Measurements from ENCODE around the gene JAGN1.
"Not testable (repeated sequence)": the region's sequence is repeated elsewhere in the genome, so short reads cannot be mapped to it uniquely, and the experiment has no call there.

JAGN1 gene

DNA sequence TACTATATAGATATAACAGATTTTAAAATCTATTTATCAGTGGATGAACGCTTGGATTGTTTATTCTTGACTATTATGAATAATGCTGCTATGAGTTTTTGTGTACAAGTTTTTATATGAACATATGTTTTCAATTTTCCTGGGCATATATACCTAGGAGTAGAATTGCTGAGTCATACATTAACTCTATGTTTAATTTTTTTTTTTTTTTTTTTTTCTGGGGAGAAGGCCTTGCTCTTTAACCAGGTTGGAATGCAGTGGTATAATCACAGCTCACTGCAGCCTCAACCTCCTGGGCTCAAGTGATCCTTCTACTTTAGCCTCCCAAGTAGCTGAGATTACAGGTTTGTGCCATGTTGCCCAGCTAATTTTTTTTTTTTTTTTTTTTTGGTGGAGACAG, 19.4 kb upstream of the JAGN1 start:
- DNase-seq (ENCODE audit: low read depth), result peak; percentile 82
- no peaks in the 10 kb centered on the region for H3K27me3 ChIP-seq (replicated peaks; ENCODE audit: control insufficient read depth, insufficient read depth, low read length)
- no peak overlapping the region for H3K4me3 ChIP-seq (ENCODE audit: low read length)
- no peaks in the 10 kb centered on the region for H3K9me3 ChIP-seq (ENCODE audit: control insufficient read depth, low read length)
- H3K36me3 ChIP-seq (ENCODE audit: control insufficient read depth, insufficient read depth, low read length, severe bottlenecking), result peaks cover 96% of the 10 kb centered on the region
- H3K9ac ChIP-seq (ENCODE audit: low read length), result peak overlapping the region; percentile 44
- H3K4me1 ChIP-seq (ENCODE audit: control insufficient read depth, insufficient read depth, low read length), result peaks cover 66% of the 10 kb centered on the region

DNA sequence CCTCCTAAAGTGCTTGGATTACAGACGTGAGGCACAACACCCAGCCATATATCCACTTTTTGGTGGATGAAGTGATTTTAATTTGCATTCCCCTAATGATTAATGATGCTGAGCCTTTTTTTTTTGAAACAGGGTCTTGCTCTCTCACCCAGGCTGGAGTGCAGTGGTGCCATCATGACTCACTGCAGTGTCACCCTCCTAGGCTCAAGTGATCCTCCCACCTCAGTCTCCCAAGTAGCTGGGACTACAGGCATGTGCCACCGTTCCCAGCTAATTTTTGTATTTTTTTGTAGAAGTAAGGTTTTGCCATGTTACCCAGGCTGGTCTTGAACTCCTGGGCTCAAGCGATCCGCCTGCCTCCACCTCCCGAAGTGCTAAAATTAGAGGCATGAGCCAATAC, 18.3 kb upstream of the JAGN1 start:
- Histone ChIP-seq H3K9ac (ENCODE audit: low read length) (peak overlapping the region; percentile 51), H3K36me3 (ENCODE audit: control insufficient read depth, insufficient read depth, low read length, severe bottlenecking) (peaks cover 95% of the 10 kb centered on the region), H3K4me1 (ENCODE audit: control insufficient read depth, insufficient read depth, low read length) (peaks cover 64% of the 10 kb centered on the region)
- not testable (repeated sequence) for H3K4me3 ChIP-seq (ENCODE audit: low read length); H3K9me3 ChIP-seq (ENCODE audit: control insufficient read depth, low read length); DNase-seq (ENCODE audit: low read depth); H3K27me3 ChIP-seq (replicated peaks; ENCODE audit: control insufficient read depth, insufficient read depth, low read length)

DNA sequence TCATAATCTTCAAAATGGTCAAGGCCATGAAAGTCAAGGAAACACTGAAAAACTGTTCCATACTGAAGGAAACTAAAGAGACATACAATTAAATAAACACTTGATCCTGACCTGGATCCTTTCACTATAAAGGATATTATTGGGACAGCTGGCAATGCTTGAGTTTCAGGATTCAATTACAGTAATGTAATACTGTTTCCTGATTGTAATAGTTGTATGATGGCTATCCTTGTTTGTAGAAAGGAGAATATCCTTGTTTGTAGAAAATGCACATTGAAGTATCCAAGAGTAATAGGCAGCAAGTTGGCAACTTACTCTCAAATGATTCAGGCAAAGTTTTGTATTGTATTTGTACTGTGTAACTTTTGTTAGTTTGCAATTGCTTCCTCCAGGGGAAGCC, 15.0 kb upstream of the JAGN1 start:
- H3K9ac ChIP-seq (ENCODE audit: low read length), result peak overlapping the region; percentile 76
- H3K4me1 ChIP-seq (ENCODE audit: control insufficient read depth, insufficient read depth, low read length), result peaks cover 85% of the 10 kb centered on the region
- no peaks in the 10 kb centered on the region for H3K9me3 ChIP-seq (ENCODE audit: control insufficient read depth, low read length)
- DNase-seq (ENCODE audit: low read depth), result peak; percentile 18
- H3K27me3 ChIP-seq (replicated peaks; ENCODE audit: control insufficient read depth, insufficient read depth, low read length), result no peaks in the 10 kb centered on the region
- H3K4me3 ChIP-seq (ENCODE audit: low read length), result peak overlapping the region; percentile 53
- peaks cover 72% of the 10 kb centered on the region for H3K36me3 ChIP-seq (ENCODE audit: control insufficient read depth, insufficient read depth, low read length, severe bottlenecking)

DNA sequence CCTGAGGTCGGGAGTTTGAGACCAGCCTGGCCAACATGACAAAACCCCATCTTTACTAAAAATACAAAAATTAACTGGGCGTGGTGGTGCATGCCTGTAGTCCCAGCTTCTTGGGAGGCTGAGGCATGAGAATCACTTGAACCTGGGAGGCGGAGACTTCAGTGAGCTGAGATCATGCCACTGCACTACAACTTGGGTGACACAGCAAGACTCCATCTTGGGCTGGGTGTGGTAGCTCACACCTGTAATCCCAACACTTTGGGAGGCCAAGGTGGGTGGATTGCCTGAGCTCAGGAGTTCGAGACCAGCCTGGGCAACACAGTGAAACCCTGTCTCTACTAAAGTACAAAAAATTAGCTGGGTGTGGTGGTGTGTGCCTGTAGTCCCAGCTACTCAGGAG, 14.2 kb upstream of the JAGN1 start:
- not testable (repeated sequence) for H3K27me3 ChIP-seq (replicated peaks; ENCODE audit: control insufficient read depth, insufficient read depth, low read length); H3K9me3 ChIP-seq (ENCODE audit: control insufficient read depth, low read length); DNase-seq (ENCODE audit: low read depth)
- Histone ChIP-seq H3K4me3 (ENCODE audit: low read length) (peak overlapping the region; percentile 53), H3K9ac (ENCODE audit: low read length) (peak overlapping the region; percentile 76), H3K36me3 (ENCODE audit: control insufficient read depth, insufficient read depth, low read length, severe bottlenecking) (peaks cover 64% of the 10 kb centered on the region), H3K4me1 (ENCODE audit: control insufficient read depth, insufficient read depth, low read length) (peaks cover 80% of the 10 kb centered on the region)

DNA sequence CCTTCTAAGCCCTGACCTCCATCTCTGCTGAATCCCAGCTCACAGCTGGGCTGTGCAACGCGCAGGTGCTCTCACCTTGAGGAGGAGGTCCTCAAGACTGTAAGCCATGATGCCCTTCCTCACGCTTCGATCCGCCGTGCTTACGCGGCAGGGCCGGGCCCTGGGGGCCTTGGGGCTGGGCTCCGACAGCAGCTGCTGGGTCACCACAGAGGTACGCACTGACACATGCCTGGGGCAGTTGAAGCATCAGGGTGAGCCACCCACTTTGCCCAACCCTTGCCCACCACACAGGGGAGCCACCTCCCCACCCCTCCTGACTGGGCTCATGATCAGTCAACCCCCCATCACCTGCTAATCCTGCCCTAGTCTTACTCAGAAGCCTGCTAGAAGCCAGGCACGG, 13.4 kb upstream of the JAGN1 start:
- Histone ChIP-seq H3K4me1 (ENCODE audit: control insufficient read depth, insufficient read depth, low read length) (peaks cover 73% of the 10 kb centered on the region), H3K36me3 (ENCODE audit: control insufficient read depth, insufficient read depth, low read length, severe bottlenecking) (peaks cover 57% of the 10 kb centered on the region), H3K27me3 (replicated peaks; ENCODE audit: control insufficient read depth, insufficient read depth, low read length) (no peaks in the 10 kb centered on the region), H3K9ac (ENCODE audit: low read length) (peak overlapping the region; percentile 90), H3K4me3 (ENCODE audit: low read length) (peak overlapping the region; percentile 79), H3K9me3 (ENCODE audit: control insufficient read depth, low read length) (no peaks in the 10 kb centered on the region)
- no peak for DNase-seq (ENCODE audit: low read depth)

DNA sequence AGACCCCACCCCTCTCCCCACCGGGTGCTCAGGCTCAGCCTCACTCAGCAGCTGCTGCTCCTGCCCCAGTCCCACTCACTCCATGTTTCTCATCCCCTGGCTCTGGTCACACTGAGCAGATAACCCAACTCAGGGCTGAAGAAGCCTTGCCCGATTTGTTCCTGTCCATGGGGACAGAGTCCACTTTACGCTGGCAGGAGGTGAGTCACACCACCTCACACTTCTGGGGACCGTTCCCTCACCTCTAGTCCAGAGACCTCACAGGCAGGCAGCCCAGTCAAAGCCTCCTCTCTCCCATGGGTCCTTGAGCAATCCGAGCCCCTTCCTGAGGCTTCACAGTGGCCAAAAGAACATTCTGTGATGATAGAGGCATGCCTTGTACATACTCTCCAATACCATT, 11.7 kb upstream of the JAGN1 start:
- Histone ChIP-seq H3K4me3 (ENCODE audit: low read length) (peak overlapping the region; percentile 79), H3K4me1 (ENCODE audit: control insufficient read depth, insufficient read depth, low read length) (peaks cover 66% of the 10 kb centered on the region), H3K9me3 (ENCODE audit: control insufficient read depth, low read length) (no peaks in the 10 kb centered on the region), H3K36me3 (ENCODE audit: control insufficient read depth, insufficient read depth, low read length, severe bottlenecking) (peaks cover 39% of the 10 kb centered on the region), H3K9ac (ENCODE audit: low read length) (peak overlapping the region; percentile 90), H3K27me3 (replicated peaks; ENCODE audit: control insufficient read depth, insufficient read depth, low read length) (no peaks in the 10 kb centered on the region)
- DNase-seq (ENCODE audit: low read depth), result no peak

DNA sequence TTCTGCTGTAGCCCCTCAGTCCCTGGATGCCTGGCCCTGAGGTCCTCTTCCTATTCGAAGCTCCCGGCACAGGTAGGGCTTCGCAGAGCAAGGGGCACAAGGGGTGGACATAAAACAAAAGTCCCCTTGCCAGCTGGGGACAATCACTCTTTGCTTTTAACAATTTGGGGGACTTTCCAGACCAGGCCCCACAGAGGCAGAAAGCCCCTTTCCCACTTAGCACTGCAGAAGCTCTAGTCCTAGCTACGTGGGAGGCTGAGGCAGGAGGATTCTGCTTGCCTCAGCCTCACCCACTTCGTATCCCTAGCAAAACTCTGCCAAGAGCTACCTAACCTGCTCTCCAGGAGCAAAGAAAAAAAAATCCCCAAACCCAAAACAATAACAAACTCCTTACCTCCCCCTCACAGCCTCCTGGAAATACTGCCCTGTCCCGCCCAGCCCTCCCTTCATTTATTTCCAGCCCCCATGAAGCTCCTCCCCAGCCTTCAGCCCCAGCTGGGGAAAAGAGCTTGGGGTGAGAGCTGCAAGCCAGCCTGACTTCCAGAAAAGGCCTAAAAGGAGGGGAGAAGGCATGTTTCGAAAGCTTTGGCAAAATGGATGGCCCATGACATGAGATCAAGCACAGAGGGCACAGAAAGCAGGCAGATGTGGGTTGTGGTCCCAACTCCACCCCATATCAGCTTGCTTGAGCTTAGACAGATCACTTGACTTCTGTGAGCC, 10.4 kb upstream of the JAGN1 start, which contains the start of gene CIDEC:
TSS of gene CIDEC (minus strand) at position 424 of the 720 bp plus-strand sequence. CDS start 1,767 bp downstream, outside the sequence.
- H3K27me3 ChIP-seq (replicated peaks; ENCODE audit: control insufficient read depth, insufficient read depth, low read length), result no peaks in the 10 kb centered on the region
- no peak for DNase-seq (ENCODE audit: low read depth)
- no peaks in the 10 kb centered on the region for H3K9me3 ChIP-seq (ENCODE audit: control insufficient read depth, low read length)
- peaks cover 29% of the 10 kb centered on the region for H3K36me3 ChIP-seq (ENCODE audit: control insufficient read depth, insufficient read depth, low read length, severe bottlenecking)
- peak within 1 kb of the TSS; percentile 90 for H3K9ac ChIP-seq (ENCODE audit: low read length)
- H3K4me3 ChIP-seq (ENCODE audit: low read length), result peak within 1 kb of the TSS; percentile 79
- H3K4me1 ChIP-seq (ENCODE audit: control insufficient read depth, insufficient read depth, low read length), result peaks cover 70% of the 10 kb centered on the region

DNA sequence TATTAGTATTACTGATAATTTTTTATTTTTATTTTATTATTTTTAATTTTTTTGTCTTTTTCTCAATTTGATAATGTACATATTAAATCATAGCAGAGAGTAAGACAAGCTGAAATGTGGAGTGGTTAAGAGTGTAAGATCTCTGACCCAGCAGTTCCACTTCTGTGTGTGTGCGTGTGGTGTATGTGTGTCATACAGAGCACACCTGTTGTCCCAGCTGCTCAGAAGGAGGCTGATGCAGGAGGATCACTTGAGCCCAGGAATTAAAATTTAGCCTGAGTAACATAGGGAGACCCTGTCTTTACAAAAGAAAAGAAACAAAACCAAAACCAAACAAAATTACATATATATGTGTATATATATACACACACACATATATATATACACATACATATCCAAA, 9.0 kb upstream of the JAGN1 start:
- Histone ChIP-seq H3K9me3 (ENCODE audit: control insufficient read depth, low read length) (no peaks in the 10 kb centered on the region), H3K4me3 (ENCODE audit: low read length) (no peak overlapping the region), H3K27me3 (replicated peaks; ENCODE audit: control insufficient read depth, insufficient read depth, low read length) (no peaks in the 10 kb centered on the region), H3K36me3 (ENCODE audit: control insufficient read depth, insufficient read depth, low read length, severe bottlenecking) (peaks cover 16% of the 10 kb centered on the region), H3K9ac (ENCODE audit: low read length) (no peak overlapping the region), H3K4me1 (ENCODE audit: control insufficient read depth, insufficient read depth, low read length) (peaks cover 66% of the 10 kb centered on the region)
- no peak for DNase-seq (ENCODE audit: low read depth)

DNA sequence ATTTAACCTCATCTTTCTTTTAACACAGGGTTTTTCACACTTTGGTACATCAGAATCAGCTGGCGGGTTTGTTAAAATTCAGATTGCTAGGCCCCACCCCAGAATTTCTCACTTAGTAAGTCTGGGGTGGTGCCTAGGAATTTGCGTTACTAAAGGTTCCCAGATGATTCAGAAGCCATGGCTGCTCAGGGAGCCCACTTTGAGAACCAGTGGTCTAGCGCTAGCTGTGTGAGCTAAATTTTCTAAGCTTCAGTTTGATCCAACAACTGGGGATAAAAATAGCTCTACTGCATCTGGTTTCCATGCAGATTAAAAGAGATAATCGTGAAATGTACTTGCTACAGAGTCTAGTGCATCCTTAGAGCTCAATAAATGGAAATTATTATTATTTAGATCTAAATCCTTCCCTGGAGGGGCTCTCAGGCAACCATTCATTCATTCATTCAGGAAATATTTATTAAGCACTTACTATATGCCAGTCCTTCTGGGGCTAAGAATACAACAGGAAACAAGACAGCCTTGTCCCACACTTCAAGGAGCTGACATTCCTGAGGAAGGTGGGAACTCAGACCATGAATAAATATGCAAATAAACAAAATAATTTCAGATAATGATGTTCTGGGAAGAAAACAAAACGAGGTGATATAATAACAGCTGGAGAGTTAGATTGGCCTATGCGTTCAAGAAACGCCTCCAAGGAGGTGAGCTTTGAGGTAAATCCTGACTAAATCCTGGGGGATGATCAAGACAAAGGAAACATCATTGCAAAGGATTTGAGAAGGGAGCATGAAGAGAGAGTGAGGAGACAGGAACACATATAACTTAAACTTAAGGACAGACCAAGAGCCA, 6.5 kb upstream of the JAGN1 start:
- peak; percentile 28 for DNase-seq (ENCODE audit: low read depth)
- Histone ChIP-seq H3K4me1 (ENCODE audit: control insufficient read depth, insufficient read depth, low read length) (peaks cover 48% of the 10 kb centered on the region), H3K9me3 (ENCODE audit: control insufficient read depth, low read length) (no peaks in the 10 kb centered on the region), H3K27me3 (replicated peaks; ENCODE audit: control insufficient read depth, insufficient read depth, low read length) (no peaks in the 10 kb centered on the region), H3K4me3 (ENCODE audit: low read length) (peak overlapping the region; percentile 64), H3K9ac (ENCODE audit: low read length) (peak overlapping the region; percentile 85), H3K36me3 (ENCODE audit: control insufficient read depth, insufficient read depth, low read length, severe bottlenecking) (no peaks in the 10 kb centered on the region)

DNA sequence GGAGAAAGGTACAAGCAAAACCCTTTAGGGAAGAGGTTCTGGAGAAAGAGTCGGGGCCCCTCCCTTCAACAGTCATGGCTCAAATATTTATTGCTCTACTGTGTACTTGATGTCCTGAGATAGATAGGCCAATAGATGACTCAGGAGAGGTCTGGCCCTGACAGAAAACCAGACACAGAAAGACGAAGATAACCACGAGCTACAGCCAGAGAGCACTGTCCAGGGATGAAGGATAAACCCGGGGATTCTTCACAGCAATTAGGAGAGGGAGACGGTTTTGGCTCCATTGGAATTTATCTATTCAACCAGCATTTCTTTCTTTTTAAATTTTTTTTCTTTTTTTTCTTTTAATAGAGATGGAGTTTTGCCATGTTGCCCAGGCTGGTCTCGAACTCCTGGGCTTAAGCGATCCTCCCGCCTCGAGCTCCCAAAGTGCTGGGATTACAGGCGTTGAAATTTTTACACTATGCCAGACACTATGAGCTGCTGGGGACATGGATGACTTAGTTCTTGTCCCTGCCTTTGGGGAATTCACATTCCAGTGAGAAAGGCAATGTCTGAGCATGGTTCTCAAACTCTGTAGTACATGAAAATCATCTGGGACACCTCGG, 5.8 kb upstream of the JAGN1 start:
- Histone ChIP-seq H3K27me3 (replicated peaks; ENCODE audit: control insufficient read depth, insufficient read depth, low read length) (no peaks in the 10 kb centered on the region), H3K4me3 (ENCODE audit: low read length) (peak overlapping the region; percentile 64), H3K4me1 (ENCODE audit: control insufficient read depth, insufficient read depth, low read length) (peaks cover 48% of the 10 kb centered on the region), H3K9me3 (ENCODE audit: control insufficient read depth, low read length) (no peaks in the 10 kb centered on the region), H3K9ac (ENCODE audit: low read length) (peak overlapping the region; percentile 85), H3K36me3 (ENCODE audit: control insufficient read depth, insufficient read depth, low read length, severe bottlenecking) (no peaks in the 10 kb centered on the region)
- peak; percentile 82 for DNase-seq (ENCODE audit: low read depth)

DNA sequence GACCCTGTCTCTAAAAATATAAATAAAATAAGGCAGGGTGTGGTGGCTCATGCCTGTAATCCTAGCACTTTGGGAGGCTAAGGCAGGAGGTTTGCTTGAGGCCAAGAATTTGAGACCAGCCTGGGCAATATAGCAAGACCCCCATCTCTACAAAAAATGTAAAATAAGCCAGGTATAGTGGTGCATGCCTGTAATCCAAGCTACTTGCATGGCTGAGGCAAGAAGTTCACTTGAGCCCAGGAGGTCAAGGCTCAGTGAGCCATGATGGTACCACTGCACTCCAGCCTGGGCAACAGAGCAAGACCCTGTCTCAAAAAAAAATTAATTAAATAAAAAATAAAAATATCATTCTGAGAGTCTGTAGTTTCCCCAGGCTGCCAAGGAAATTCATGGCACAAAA, 4.1 kb upstream of the JAGN1 start:
- Histone ChIP-seq H3K9me3 (ENCODE audit: control insufficient read depth, low read length) (no peaks in the 10 kb centered on the region), H3K36me3 (ENCODE audit: control insufficient read depth, insufficient read depth, low read length, severe bottlenecking) (no peaks in the 10 kb centered on the region), H3K9ac (ENCODE audit: low read length) (no peak overlapping the region), H3K4me3 (ENCODE audit: low read length) (no peak overlapping the region), H3K27me3 (replicated peaks; ENCODE audit: control insufficient read depth, insufficient read depth, low read length) (no peaks in the 10 kb centered on the region), H3K4me1 (ENCODE audit: control insufficient read depth, insufficient read depth, low read length) (peaks cover 46% of the 10 kb centered on the region)
- DNase-seq (ENCODE audit: low read depth), result no peak

Data from adipocyte (in vitro differentiated cells).